ENCODE results near the gene EPHB1. TPM values are rescaled to one million over a fixed set of nuclear protein-coding genes. Genes with fewer than 3 reads are reported as not detected.

Gene EPHB1
- total and polyA plus RNA-seq, 2 of the 13 experiments (the other 11 are each of a cell fraction or from before 2014, with no cell fraction given): 0.07 to 0.21 TPM

GRCh38 chr3:135057996-135058395 is 262.9 kb downstream of the EPHB1 start:
- H3K9ac ChIP-seq (ENCODE audit: insufficient read depth, low read depth, low read length): no peak overlapping the region
- CTCF ChIA-PET (ENCODE audit: low intra/inter-chr PET ratio, low total read pairs): no interaction called here
- no peak overlapping the region for H3K4me3 ChIP-seq (replicated peaks in 1 of 3; ENCODE audit: insufficient read depth in 1 of 3, low read depth in 2 of 3, low read length in 3 of 3)
- POLR2A ChIA-PET: no interaction called here
- no peak overlapping the region for H3K4me2 ChIP-seq (ENCODE audit: low read depth, low read length)
- H3K9me3 ChIP-seq (ENCODE audit: low read length): no peaks in the 10 kb centered on the region
- WGBS (ENCODE audit: low lambda C conversion rate): 8% methylated on average over 4 of the region's 5 CpGs
- BruUV-seq (replicated peaks): no TSS peak
- no peaks in the 10 kb centered on the region for H3K4me1 ChIP-seq (ENCODE audit: insufficient read depth, low read length)
- no peak overlapping the region for H3K27ac ChIP-seq (ENCODE audit: extremely low read length, insufficient read depth, low read length)
- H3K36me3 ChIP-seq (replicated peaks in 1 of 2; ENCODE audit: control insufficient read depth in 1 of 2, insufficient read depth in 2 of 2, low read length in 2 of 2): no peaks in the 10 kb centered on the region
- no peak for FAIRE-seq
- intact Hi-C loops (cut with micrococcal nuclease; ENCODE audit: unreplicated experiment): no loop called here
- no peaks in the 10 kb centered on the region for H3K79me2 ChIP-seq (ENCODE audit: insufficient read depth, low read length)
- in situ Hi-C loops (cut with HindIII; ENCODE audit: extremely low pct_ligation_motif_present, low pct_unique_long_range_greater_than_20kb): no loop called here
- H3K27me3 ChIP-seq (ENCODE audit: control insufficient read depth in 1 of 2, insufficient read depth in 2 of 2, low read length in 2 of 2): peaks cover 1 to 2% of the 10 kb centered on the region in 2 experiments; a peak in 2 of 5 replicates
- no peaks in the 10 kb centered on the region for H4K20me1 ChIP-seq (ENCODE audit: insufficient read depth, low read length)
- ATAC-seq: no peak
- no peak for DNase-seq (ENCODE audit: low spot score)
- no peak overlapping the region for H2AFZ ChIP-seq (ENCODE audit: low read length)
- TF ChIP-seq SSRP1 (CRISPR knock-in tag; IDR thresholded peaks at IDR 0.05): no peak
- TF ChIP-seq ZNF143 (CRISPR knock-in tag; IDR thresholded peaks at IDR 0.05): no peak
- TF ChIP-seq SPEN (CRISPR knock-in tag; IDR thresholded peaks at IDR 0.05; ENCODE audit: low read depth): no peak
- TF ChIP-seq, protein P1, sequence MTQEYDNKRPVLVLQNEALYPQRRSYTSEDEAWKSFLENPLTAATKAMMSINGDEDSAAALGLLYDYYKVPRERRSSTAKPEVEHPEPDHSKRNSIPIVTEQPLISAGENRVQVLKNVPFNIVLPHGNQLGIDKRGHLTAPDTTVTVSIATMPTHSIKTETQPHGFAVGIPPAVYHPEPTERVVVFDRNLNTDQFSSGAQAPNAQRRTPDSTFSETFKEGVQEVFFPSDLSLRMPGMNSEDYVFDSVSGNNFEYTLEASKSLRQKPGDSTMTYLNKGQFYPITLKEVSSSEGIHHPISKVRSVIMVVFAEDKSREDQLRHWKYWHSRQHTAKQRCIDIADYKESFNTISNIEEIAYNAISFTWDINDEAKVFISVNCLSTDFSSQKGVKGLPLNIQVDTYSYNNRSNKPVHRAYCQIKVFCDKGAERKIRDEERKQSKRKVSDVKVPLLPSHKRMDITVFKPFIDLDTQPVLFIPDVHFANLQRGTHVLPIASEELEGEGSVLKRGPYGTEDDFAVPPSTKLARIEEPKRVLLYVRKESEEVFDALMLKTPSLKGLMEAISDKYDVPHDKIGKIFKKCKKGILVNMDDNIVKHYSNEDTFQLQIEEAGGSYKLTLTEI (CRISPR knock-in tag; conservative IDR thresholded peaks at IDR 0.05): no peak
- TF ChIP-seq ERF (CRISPR knock-in tag; IDR thresholded peaks at IDR 0.05): no peak
- TF ChIP-seq STAT5B (CRISPR knock-in tag; IDR thresholded peaks at IDR 0.05): no peak
- no peak for TF ChIP-seq ZNF326 (CRISPR knock-in tag; IDR thresholded peaks at IDR 0.05; ENCODE audit: borderline replicate concordance)
- no peak for TF ChIP-seq ZSCAN9 (CRISPR knock-in tag; IDR thresholded peaks at IDR 0.05; ENCODE audit: borderline replicate concordance)
- TF ChIP-seq PAF1 (CRISPR knock-in tag; IDR thresholded peaks at IDR 0.05): no peak
- TF ChIP-seq JUNB (CRISPR knock-in tag; IDR thresholded peaks at IDR 0.05; ENCODE audit: borderline replicate concordance): no peak
- TF ChIP-seq SRF (IDR thresholded peaks at IDR 0.05; ENCODE audit: low read depth, low read length): no peak
- TF ChIP-seq ZNF614 (CRISPR knock-in tag; IDR thresholded peaks at IDR 0.05; ENCODE audit: borderline replicate concordance): no peak
